ENCODE results near the gene PTPRU. TPM values are rescaled to one million over a fixed set of nuclear protein-coding genes. Genes with fewer than 3 reads are reported as not detected.

PTPRU gene
- total RNA-seq, 1 donor, result 9.4 TPM

DNA sequence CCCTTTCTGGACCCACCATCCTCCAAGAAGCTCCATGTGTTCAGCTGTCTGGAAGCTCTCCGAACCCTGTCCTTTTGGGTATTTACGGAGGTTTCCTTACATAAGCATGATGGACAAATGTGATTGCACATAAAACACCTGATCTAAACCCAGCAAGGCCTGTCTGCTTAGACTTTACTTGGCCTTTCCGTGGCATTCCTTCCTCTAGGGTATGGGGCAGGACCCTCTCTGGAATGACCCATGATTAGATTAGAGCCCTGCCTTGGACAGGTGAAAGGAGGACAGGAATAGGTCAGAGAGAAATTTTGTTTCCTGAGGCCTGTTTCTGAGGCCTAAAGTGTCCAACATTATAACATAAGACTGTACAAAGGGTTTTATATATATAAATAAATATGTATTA, 16.9 kb downstream of the PTPRU start:
- Histone ChIP-seq H3K4me1 (ENCODE audit: insufficient read depth, low read length) (peaks cover 23% of the 10 kb centered on the region), H4K20me1 (ENCODE audit: insufficient read depth, low read length) (no peaks in the 10 kb centered on the region), H3K27ac (ENCODE audit: low read depth, low read length) (no peak overlapping the region), H3K36me3 (ENCODE audit: insufficient read depth, low read length) (no peaks in the 10 kb centered on the region), H3K4me2 (ENCODE audit: insufficient read depth, low read length) (no peak overlapping the region), H3K9me3 (ENCODE audit: low read depth, low read length) (no peaks in the 10 kb centered on the region), H2AFZ (ENCODE audit: low read length) (no peak overlapping the region), H3K79me2 (ENCODE audit: insufficient read depth, low read length) (no peaks in the 10 kb centered on the region), H3K27me3 (ENCODE audit: insufficient read depth, low read length) (no peaks in the 10 kb centered on the region), H3K4me3 (ENCODE audit: insufficient read depth, low read length) (no peak overlapping the region)
- TF ChIP-seq, protein P1, sequence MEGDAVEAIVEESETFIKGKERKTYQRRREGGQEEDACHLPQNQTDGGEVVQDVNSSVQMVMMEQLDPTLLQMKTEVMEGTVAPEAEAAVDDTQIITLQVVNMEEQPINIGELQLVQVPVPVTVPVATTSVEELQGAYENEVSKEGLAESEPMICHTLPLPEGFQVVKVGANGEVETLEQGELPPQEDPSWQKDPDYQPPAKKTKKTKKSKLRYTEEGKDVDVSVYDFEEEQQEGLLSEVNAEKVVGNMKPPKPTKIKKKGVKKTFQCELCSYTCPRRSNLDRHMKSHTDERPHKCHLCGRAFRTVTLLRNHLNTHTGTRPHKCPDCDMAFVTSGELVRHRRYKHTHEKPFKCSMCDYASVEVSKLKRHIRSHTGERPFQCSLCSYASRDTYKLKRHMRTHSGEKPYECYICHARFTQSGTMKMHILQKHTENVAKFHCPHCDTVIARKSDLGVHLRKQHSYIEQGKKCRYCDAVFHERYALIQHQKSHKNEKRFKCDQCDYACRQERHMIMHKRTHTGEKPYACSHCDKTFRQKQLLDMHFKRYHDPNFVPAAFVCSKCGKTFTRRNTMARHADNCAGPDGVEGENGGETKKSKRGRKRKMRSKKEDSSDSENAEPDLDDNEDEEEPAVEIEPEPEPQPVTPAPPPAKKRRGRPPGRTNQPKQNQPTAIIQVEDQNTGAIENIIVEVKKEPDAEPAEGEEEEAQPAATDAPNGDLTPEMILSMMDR (IDR thresholded peaks at IDR 0.05; ENCODE audit: extremely low read depth, low read depth, low read length), result no peak
- no peak for DNase-seq (ENCODE audit: insufficient read length, low spot score, missing footprints)

DNA sequence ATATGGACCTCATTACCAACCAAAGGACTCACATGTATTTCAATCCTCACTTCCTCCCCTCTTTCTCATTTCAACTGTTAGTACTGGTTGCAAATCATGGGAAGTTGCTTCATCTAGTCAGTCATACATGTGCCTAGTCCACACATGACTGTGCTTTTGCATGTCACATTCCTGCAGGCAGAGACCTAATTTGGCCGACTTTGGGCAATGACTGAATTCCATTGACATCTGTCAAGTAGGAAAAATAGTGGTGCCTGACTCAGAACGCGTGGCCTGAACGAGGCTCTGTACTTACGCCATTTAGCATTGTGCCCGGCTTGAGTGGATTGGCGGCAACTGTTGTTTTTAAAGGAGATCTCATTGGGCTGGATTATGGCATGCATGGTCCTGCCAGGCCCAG, 18.0 kb downstream of the PTPRU start:
- DNase-seq (ENCODE audit: insufficient read length, low spot score, missing footprints), result no peak
- no peaks in the 10 kb centered on the region for H4K20me1 ChIP-seq (ENCODE audit: insufficient read depth, low read length)
- H3K4me1 ChIP-seq (ENCODE audit: insufficient read depth, low read length), result peaks cover 18% of the 10 kb centered on the region
- H3K9me3 ChIP-seq (ENCODE audit: low read depth, low read length), result no peaks in the 10 kb centered on the region
- no peaks in the 10 kb centered on the region for H3K79me2 ChIP-seq (ENCODE audit: insufficient read depth, low read length)
- H3K4me3 ChIP-seq (ENCODE audit: insufficient read depth, low read length), result no peak overlapping the region
- H3K4me2 ChIP-seq (ENCODE audit: insufficient read depth, low read length), result no peak overlapping the region
- H3K27ac ChIP-seq (ENCODE audit: low read depth, low read length), result no peak overlapping the region
- no peaks in the 10 kb centered on the region for H3K27me3 ChIP-seq (ENCODE audit: insufficient read depth, low read length)
- no peak overlapping the region for H2AFZ ChIP-seq (ENCODE audit: low read length)
- TF ChIP-seq, protein P1 (IDR thresholded peaks at IDR 0.05; ENCODE audit: extremely low read depth, low read depth, low read length), result no peak
- H3K36me3 ChIP-seq (ENCODE audit: insufficient read depth, low read length), result no peaks in the 10 kb centered on the region

DNA sequence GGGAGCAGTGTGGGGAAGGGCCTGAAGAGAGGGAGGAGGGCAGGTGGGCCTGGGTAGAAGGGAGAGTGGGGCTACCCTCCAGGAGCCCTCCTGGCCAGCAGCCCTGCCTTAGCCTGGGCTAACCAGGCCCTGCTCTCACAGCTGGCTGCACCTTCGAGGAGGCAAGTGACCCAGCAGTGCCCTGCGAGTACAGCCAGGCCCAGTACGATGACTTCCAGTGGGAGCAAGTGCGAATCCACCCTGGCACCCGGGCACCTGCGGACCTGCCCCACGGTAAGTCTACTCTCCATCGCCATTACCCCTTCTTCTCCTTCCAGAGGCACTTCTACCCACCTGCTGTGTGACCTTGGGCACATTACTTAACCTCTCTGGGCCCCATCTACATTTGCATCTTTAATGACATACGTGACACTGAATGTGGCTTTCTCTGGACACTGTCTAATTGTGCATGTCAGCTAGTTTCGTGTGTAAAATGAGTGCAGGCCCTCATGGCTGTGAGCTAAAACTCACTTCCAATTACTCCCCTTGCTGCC, 18.9 kb downstream of the PTPRU start:
- Histone ChIP-seq H3K27ac (ENCODE audit: low read depth, low read length) (no peak overlapping the region), H3K9me3 (ENCODE audit: low read depth, low read length) (no peaks in the 10 kb centered on the region), H3K4me2 (ENCODE audit: insufficient read depth, low read length) (no peak overlapping the region), H3K79me2 (ENCODE audit: insufficient read depth, low read length) (no peaks in the 10 kb centered on the region), H2AFZ (ENCODE audit: low read length) (no peak overlapping the region), H3K4me1 (ENCODE audit: insufficient read depth, low read length) (peaks cover 13% of the 10 kb centered on the region), H3K36me3 (ENCODE audit: insufficient read depth, low read length) (no peaks in the 10 kb centered on the region), H3K4me3 (ENCODE audit: insufficient read depth, low read length) (no peak overlapping the region), H4K20me1 (ENCODE audit: insufficient read depth, low read length) (no peaks in the 10 kb centered on the region), H3K27me3 (ENCODE audit: insufficient read depth, low read length) (no peaks in the 10 kb centered on the region)
- TF ChIP-seq, protein P1 (IDR thresholded peaks at IDR 0.05; ENCODE audit: extremely low read depth, low read depth, low read length), result no peak
- DNase-seq (ENCODE audit: insufficient read length, low spot score, missing footprints), result no peak

DNA sequence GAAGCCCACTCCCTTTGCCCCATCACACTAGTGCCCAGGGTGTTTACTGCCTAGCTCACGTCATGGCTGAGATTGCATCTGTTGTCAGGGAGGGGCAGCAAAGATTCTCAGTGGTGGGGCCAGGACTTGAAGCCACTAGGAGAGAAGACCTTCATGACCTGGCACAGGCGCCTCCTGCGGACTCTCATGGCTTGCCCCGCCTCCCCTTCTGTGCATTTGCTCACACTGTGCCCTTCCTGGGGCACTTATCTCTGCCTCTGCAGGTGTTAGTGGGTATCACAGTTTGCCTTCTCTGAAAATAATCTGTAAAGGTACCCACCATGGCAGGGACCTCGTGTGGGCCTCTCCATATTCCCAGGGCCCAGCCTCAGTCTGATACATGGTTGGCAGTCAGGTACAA, 20.1 kb downstream of the PTPRU start:
- Histone ChIP-seq H3K27me3 (ENCODE audit: insufficient read depth, low read length) (no peaks in the 10 kb centered on the region), H3K4me1 (ENCODE audit: insufficient read depth, low read length) (peaks cover 13% of the 10 kb centered on the region), H3K27ac (ENCODE audit: low read depth, low read length) (no peak overlapping the region), H3K36me3 (ENCODE audit: insufficient read depth, low read length) (no peaks in the 10 kb centered on the region), H3K4me2 (ENCODE audit: insufficient read depth, low read length) (no peak overlapping the region), H4K20me1 (ENCODE audit: insufficient read depth, low read length) (no peaks in the 10 kb centered on the region), H3K79me2 (ENCODE audit: insufficient read depth, low read length) (no peaks in the 10 kb centered on the region), H2AFZ (ENCODE audit: low read length) (no peak overlapping the region), H3K9me3 (ENCODE audit: low read depth, low read length) (no peaks in the 10 kb centered on the region), H3K4me3 (ENCODE audit: insufficient read depth, low read length) (no peak overlapping the region)
- no peak for DNase-seq (ENCODE audit: insufficient read length, low spot score, missing footprints)
- TF ChIP-seq, protein P1 (IDR thresholded peaks at IDR 0.05; ENCODE audit: extremely low read depth, low read depth, low read length), result no peak

Data from osteoblast (primary cell).